ENCODE results near the gene GPR119. TPM values are rescaled to one million over a fixed set of nuclear protein-coding genes. Genes with fewer than 3 reads are reported as not detected.

Gene GPR119
- total RNA-seq, 1 donor from 2014 or later = not detected

GRCh38 chrX:130418740-130419139, 33.3 kb upstream of the GPR119 start:
- H3K27me3 Mint-ChIP-seq (ENCODE audit: insufficient read depth, low read depth) = peaks cover 2% of the 10 kb centered on the region
- no peak overlapping the region for H3K4me3 Mint-ChIP-seq
- no peaks in the 10 kb centered on the region for H3F3A ChIP-seq (ENCODE audit: low read depth)
- H2AFZ ChIP-seq (replicated peaks) = no peak overlapping the region
- H3K9ac ChIP-seq = no peak overlapping the region
- H3K36me3 ChIP-seq = no peaks in the 10 kb centered on the region
- H3K4me2 ChIP-seq = no peak overlapping the region
- no peaks in the 10 kb centered on the region for H3K9me3 Mint-ChIP-seq
- no peak overlapping the region for H3K27ac ChIP-seq
- peaks cover 1% of the 10 kb centered on the region for H3K36me3 Mint-ChIP-seq
- no peaks in the 10 kb centered on the region for H3K79me2 ChIP-seq (ENCODE audit: low read depth)
- no peak for TF ChIP-seq CTCF (IDR thresholded peaks at IDR 0.05)
- no peaks in the 10 kb centered on the region for H3K9me3 ChIP-seq (ENCODE audit: low read depth)
- H3K27me3 ChIP-seq = no peaks in the 10 kb centered on the region
- no peak overlapping the region for H3K27ac Mint-ChIP-seq
- peaks cover 12% of the 10 kb centered on the region for H3K4me1 Mint-ChIP-seq
- DNase-seq (ENCODE audit: low spot score) = no peak
- H3K4me1 ChIP-seq = no peaks in the 10 kb centered on the region
- no peaks in the 10 kb centered on the region for H4K20me1 ChIP-seq (ENCODE audit: low read depth)
- H3K4me3 ChIP-seq = no peak overlapping the region

DNA sequence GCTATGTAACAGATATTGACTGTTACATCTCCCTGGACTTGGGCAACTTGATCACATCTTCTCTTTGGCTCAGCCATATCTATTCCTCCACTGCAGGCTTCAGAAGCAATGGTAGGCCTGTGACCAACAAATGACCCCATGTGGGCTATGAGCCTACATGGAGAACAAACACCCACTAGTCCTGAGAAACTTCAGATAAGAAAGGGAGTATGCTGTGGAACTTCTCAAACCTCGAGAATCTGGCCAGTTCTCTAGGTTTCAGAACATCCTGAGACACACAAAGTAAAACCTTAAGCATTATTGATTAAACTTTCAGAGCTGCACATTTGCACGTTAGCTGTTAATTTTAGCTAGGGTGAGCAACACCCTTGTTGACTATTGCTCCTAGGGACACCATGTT, 32.6 kb upstream of the GPR119 start:
- Histone ChIP-seq H3K27me3 (no peaks in the 10 kb centered on the region), H3F3A (ENCODE audit: low read depth) (no peaks in the 10 kb centered on the region), H3K79me2 (ENCODE audit: low read depth) (no peaks in the 10 kb centered on the region), H3K4me3 (no peak overlapping the region), H2AFZ (replicated peaks) (no peak overlapping the region), H3K9ac (no peak overlapping the region), H4K20me1 (ENCODE audit: low read depth) (no peaks in the 10 kb centered on the region), H3K4me2 (no peak overlapping the region), H3K36me3 (no peaks in the 10 kb centered on the region), H3K27ac (no peak overlapping the region), H3K4me1 (no peaks in the 10 kb centered on the region), H3K9me3 (ENCODE audit: low read depth) (no peaks in the 10 kb centered on the region)
- Mint-ChIP-seq H3K9me3 (no peaks in the 10 kb centered on the region), H3K4me1 (peaks cover 12% of the 10 kb centered on the region), H3K27ac (no peak overlapping the region), H3K4me3 (no peak overlapping the region), H3K27me3 (ENCODE audit: insufficient read depth, low read depth) (peaks cover 2% of the 10 kb centered on the region), H3K36me3 (peaks cover 1% of the 10 kb centered on the region)
- no peak for TF ChIP-seq CTCF (IDR thresholded peaks at IDR 0.05)
- TF ChIP-seq EZH2phosphoT487 (IDR thresholded peaks at IDR 0.05) = no peak
- no peak for TF ChIP-seq EZH2 (IDR thresholded peaks at IDR 0.05)
- DNase-seq (ENCODE audit: low spot score) = no peak

DNA sequence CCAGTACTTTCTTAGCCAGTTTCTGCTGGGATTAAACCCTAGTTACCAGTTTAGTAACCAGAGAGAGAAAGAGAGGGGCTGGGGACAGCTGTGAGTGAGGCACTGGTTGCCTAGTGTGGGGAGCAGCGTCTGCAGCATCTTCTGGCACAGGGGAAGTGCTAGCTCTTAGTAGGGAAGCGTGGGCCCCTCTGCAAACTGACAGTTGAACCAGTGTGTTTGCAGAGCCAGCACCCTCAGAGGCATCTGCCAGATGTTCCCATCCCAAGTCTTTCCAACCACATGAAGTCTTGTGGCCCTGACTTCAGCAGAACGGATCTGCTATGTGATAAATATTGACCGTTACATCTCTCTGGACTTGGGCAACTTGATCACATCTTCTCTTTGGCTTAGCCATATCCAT, 31.3 kb upstream of the GPR119 start:
- peaks cover 12% of the 10 kb centered on the region for H3K4me1 Mint-ChIP-seq
- TF ChIP-seq CTCF (IDR thresholded peaks at IDR 0.05) (no peak), EZH2phosphoT487 (IDR thresholded peaks at IDR 0.05) (no peak), EZH2 (IDR thresholded peaks at IDR 0.05) (no peak)
- H3K4me3 ChIP-seq = no peak overlapping the region
- no peaks in the 10 kb centered on the region for H3K9me3 Mint-ChIP-seq
- H4K20me1 ChIP-seq (ENCODE audit: low read depth) = no peaks in the 10 kb centered on the region
- peaks cover 5% of the 10 kb centered on the region for H3K36me3 Mint-ChIP-seq
- H3K4me3 Mint-ChIP-seq = no peak overlapping the region
- no peaks in the 10 kb centered on the region for H3F3A ChIP-seq (ENCODE audit: low read depth)
- H3K9ac ChIP-seq = no peak overlapping the region
- no peaks in the 10 kb centered on the region for H3K27me3 ChIP-seq
- H3K27me3 Mint-ChIP-seq (ENCODE audit: insufficient read depth, low read depth) = peaks cover 6% of the 10 kb centered on the region
- no peak for DNase-seq (ENCODE audit: low spot score)
- no peaks in the 10 kb centered on the region for H3K36me3 ChIP-seq
- H3K4me1 ChIP-seq = no peaks in the 10 kb centered on the region
- no peak overlapping the region for H3K4me2 ChIP-seq
- H2AFZ ChIP-seq (replicated peaks) = no peak overlapping the region
- H3K79me2 ChIP-seq (ENCODE audit: low read depth) = no peaks in the 10 kb centered on the region
- no peak overlapping the region for H3K27ac Mint-ChIP-seq
- H3K9me3 ChIP-seq (ENCODE audit: low read depth) = no peaks in the 10 kb centered on the region
- no peak overlapping the region for H3K27ac ChIP-seq

GRCh38 chrX:130415201-130415600, 29.7 kb upstream of the GPR119 start:
- H3K4me1 Mint-ChIP-seq = peaks cover 12% of the 10 kb centered on the region
- Histone ChIP-seq H3K4me2 (no peak overlapping the region), H3K36me3 (no peaks in the 10 kb centered on the region), H3K27ac (no peak overlapping the region), H3K27me3 (no peaks in the 10 kb centered on the region), H3K9ac (no peak overlapping the region), H3F3A (ENCODE audit: low read depth) (no peaks in the 10 kb centered on the region), H2AFZ (replicated peaks) (no peak overlapping the region), H3K9me3 (ENCODE audit: low read depth) (no peaks in the 10 kb centered on the region), H3K4me1 (no peaks in the 10 kb centered on the region), H3K79me2 (ENCODE audit: low read depth) (no peaks in the 10 kb centered on the region), H4K20me1 (ENCODE audit: low read depth) (no peaks in the 10 kb centered on the region), H3K4me3 (no peak overlapping the region)
- H3K36me3 Mint-ChIP-seq = peaks cover 11% of the 10 kb centered on the region
- no peak overlapping the region for H3K4me3 Mint-ChIP-seq
- no peak for TF ChIP-seq CTCF (IDR thresholded peaks at IDR 0.05)
- no peak for TF ChIP-seq EZH2phosphoT487 (IDR thresholded peaks at IDR 0.05)
- no peak for TF ChIP-seq EZH2 (IDR thresholded peaks at IDR 0.05)
- DNase-seq (ENCODE audit: low spot score) = no peak
- H3K27me3 Mint-ChIP-seq (ENCODE audit: insufficient read depth, low read depth) = peaks cover 8% of the 10 kb centered on the region
- no peaks in the 10 kb centered on the region for H3K9me3 Mint-ChIP-seq
- H3K27ac Mint-ChIP-seq = no peak overlapping the region

Measured in neural progenitor cell (in vitro differentiated cells).